AG09319 (cell line): ENCODE data around the gene IRF2BP1.
A peak's percentile ranks its signal among the peaks of the same experiment; 100 is the strongest.

ENCODE experiments used
- DNase-seq: peaks from one replicate; pipeline ENCODE4 v3.0.0-alpha.2; 2010; ENCODE audit warnings: low read depth; ENCODE audit errors: extremely low read depth
- TF ChIP-seq, protein P1 (sequence below): IDR thresholded peaks from 2 replicates; pipeline ENCODE4 v1.5.1; 2011; ENCODE audit warnings: low read depth, mild to moderate bottlenecking, inconsistent platforms, low read length, moderate library complexity

The IRF2BP1 gene

GRCh38 chr19:45883881-45884681 is 1.9 kb downstream of the IRF2BP1 start:
- DNase-seq: no peak
- TF ChIP-seq, protein P1, sequence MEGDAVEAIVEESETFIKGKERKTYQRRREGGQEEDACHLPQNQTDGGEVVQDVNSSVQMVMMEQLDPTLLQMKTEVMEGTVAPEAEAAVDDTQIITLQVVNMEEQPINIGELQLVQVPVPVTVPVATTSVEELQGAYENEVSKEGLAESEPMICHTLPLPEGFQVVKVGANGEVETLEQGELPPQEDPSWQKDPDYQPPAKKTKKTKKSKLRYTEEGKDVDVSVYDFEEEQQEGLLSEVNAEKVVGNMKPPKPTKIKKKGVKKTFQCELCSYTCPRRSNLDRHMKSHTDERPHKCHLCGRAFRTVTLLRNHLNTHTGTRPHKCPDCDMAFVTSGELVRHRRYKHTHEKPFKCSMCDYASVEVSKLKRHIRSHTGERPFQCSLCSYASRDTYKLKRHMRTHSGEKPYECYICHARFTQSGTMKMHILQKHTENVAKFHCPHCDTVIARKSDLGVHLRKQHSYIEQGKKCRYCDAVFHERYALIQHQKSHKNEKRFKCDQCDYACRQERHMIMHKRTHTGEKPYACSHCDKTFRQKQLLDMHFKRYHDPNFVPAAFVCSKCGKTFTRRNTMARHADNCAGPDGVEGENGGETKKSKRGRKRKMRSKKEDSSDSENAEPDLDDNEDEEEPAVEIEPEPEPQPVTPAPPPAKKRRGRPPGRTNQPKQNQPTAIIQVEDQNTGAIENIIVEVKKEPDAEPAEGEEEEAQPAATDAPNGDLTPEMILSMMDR: no peak

GRCh38 chr19:45883586-45883880 is 2.4 kb downstream of the IRF2BP1 start:
- TF ChIP-seq, protein P1: no peak
- no peak for DNase-seq

- TF ChIP-seq, protein P1: peak; percentile 99
- peak; percentile 67 for DNase-seq
These were observed 3.0 kb downstream of the IRF2BP1 start for GRCh38 chr19:45882652-45883585.

GRCh38 chr19:45881909-45882528 is 3.9 kb downstream of the IRF2BP1 start:
- no peak for DNase-seq
- TF ChIP-seq, protein P1: no peak

DNA sequence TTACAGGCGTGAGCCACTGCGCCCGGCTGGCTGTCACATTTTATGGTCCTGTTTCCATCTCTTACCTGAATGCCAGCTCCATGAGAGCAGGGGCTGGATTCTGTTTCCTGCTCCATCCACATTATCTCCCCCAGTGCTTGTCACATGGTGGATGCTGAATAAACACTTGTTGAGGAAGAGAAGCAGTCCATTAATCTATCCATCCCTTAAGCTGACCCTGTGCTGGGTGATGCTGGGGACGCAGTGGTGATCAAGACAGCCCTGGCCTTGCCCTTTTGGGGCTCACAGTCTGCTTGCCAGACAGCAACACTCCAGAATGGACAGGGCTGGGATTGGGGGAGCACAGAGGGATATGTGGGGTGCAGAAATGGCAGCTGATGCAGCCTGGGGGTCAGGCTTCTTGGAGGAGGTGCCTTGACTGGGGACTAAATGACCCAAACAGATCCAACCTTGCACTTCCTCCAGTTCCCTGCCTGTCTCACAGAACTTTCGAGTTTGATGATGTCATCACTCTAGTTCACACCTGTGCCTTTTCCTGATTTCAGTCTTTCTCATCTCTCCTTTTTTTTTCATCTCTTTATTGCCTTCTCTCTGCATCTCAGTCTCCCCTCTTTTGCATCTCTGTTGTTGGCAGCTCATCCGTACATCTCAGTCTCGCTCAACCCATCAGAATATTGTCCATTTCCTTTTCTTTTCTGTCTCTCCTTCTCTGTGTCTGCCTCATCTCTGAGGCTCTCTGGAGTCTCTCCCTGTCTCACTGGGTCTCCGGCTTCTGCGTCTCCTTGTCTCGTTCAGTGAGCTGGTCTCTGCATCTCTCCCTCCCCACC is 4.6 kb downstream of the IRF2BP1 start:
- TF ChIP-seq, protein P1: no peak
- no peak for DNase-seq

DNA sequence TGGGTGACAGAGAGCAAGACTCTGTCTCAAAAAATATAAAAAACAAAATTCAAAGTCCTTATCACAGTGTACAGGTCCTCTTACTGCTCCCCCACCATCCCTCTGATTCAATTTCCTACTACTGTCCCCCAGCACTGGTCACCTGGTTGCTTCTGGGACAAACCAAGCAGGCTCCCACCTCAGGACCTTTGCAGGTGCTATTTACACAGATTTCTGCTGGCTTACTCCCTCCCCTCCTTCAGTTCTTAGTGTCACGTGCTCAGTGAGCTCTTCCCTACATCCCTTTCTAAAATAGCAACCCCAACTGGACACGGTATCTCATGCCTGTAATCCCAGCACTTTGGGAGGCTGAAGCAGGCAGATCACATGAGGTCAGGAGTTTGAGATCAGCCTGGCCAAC is 6.0 kb downstream of the IRF2BP1 start:
- TF ChIP-seq, protein P1: no peak
- no peak for DNase-seq
